GM19372 (cell line): ENCODE results near the gene KCNK10.
"Not testable (repeated sequence)": the region's sequence is repeated elsewhere in the genome, so short reads cannot be mapped to it uniquely, and the experiment has no call there.

Experiments
- ATAC-seq: cut with Tn5 transposase; IDR thresholded peaks from one replicate; pipeline ENCODE4 v1.9.1; 2021; ENCODE audit warnings: mild to moderate bottlenecking, low read depth, moderate library complexity; ENCODE audit not compliant: unreplicated experiment

Gene KCNK10

DNA sequence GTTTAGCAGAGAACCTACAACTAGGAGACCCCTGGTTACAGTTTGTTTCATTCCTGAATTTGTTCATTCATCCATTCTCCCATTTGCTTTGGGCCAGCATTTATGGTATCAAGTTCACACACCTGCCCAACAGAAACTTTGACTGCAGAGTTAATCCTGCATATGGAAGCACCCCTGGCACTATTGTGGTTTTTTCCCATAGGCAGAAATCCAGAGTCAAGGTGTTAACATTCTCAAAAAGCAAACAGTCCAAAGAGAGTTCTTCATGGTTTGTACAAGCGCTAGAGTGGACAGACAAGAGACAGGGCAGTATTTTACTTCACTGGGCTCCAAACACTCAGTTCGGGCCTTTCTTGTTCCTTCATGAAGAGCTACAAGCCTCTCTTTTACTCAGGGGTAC is 51.9 kb downstream of the KCNK10 start:
- no peak for ATAC-seq

DNA sequence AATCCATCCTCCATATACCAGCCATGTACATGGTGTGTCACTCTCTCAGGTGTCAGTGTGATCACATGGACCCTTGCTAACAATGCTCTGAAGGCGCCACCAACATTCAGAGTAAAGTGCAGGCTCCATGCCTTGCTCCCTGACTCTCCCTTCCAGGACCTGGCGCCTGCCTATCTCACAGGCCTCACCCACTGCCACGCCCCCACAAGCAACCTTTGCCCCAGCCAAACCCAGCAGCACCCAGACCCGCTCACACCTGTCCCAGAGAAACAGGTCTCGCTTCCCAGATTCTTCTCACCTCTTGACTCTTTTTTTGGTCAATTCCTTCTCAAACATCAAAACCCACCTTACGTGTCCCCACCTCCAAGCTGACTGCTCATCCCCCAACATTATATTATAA is 52.3 kb downstream of the KCNK10 start:
- no peak for ATAC-seq

DNA sequence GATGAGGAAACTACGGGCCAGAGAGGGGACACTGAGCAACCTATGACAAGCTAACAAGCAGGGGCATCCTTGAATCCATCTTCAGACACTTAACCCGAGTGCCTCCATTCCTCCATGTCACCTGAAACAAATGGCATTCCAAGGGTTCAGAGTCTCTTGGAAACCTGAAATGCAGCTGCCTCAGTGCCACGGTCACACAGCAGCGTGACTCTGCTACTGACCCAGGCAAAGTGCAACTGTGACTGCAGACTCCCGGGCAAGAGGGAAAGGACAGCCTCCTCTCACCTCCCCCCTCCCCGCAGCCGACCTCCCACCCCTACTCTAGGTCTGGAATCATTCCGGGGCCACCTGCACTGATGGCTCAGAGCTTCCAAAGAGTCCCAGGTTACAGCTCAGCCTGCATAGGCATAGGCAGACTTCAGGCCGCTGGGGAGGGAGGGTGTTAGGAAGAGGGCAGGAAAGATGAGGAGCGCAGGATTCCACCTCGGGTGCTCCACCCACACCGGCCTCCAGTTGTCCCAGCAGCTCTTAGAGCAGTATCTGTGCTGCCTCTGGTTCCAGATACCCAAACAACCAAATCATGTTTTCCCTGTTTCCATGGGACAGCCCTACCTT is 53.2 kb downstream of the KCNK10 start:
- ATAC-seq = no peak

DNA sequence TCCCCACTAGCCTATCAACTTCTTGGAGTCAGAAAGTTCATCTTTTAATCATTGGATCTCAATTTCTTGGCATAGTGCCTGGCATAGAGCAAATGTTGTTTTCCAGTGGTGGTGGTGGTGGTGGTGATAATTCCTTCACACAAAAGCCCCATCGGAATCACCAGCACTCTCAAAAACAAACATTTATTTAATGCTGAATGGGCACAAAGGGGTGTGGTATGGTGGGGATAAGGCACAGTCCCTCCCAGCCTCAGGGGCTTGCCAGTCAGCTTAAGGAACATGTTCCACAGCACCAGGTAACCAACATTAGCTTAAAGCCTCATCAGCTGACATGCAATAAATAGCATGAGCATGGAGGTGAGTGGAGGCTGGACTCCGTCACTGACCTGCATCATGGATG is 56.6 kb downstream of the KCNK10 start:
- no peak for ATAC-seq

DNA sequence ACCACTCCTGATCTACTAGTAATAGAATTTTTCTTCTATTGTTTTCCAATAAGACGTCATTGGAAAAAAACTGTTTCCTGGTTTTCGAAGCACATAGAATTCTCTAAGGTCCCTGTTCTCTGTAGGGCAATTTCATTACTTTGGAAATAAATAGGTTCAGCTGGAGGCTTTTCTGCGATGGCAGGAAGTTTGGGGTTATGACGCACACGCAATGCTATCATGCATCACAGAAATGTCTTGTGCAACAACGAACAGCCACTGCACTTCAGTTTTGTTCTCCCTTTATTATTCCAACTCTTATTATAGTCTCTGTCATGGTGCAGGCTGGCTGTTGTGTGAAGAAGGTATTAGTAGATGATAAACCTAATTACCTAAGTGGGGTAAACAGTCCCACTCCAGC is 59.0 kb downstream of the KCNK10 start:
- no peak for ATAC-seq

DNA sequence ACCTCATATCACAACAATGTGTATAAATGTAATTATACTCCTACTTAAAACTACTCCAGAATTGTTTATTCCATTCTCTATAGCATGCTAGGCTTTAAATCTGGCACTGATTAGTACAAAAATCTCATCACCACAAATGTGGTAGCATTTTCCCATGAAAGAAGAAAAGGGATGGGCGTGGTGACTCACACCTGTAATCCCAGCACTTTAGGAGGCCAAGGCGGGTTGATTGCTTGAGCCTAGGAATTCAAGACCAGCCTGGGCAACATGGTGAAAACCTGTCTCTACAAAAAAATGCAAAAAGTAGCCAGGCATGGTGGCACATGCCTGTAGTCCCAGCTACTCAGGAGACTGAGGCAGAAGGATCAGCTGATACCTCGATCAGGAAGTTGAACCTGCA is 61.8 kb downstream of the KCNK10 start:
- ATAC-seq = not testable (repeated sequence)

DNA sequence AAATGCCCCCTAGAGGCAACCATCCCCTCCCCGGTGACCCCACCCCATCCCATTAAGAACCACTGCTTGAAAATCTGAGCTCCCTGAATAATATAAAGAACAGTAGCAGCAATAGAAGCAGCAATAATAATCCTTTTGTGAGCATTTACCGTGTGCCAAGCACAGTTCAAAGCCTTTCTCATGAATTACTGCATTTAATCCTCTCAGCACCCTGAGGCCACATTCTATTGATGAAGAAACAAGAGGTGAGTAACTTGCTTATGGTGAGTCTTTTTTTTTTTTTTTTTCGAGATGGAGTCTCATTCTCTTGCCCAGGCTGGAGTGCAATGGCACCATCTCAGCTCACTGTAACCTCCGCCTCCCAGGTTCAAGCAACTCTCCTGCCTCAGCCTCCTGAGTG is 65.0 kb downstream of the KCNK10 start:
- ATAC-seq = no peak

DNA sequence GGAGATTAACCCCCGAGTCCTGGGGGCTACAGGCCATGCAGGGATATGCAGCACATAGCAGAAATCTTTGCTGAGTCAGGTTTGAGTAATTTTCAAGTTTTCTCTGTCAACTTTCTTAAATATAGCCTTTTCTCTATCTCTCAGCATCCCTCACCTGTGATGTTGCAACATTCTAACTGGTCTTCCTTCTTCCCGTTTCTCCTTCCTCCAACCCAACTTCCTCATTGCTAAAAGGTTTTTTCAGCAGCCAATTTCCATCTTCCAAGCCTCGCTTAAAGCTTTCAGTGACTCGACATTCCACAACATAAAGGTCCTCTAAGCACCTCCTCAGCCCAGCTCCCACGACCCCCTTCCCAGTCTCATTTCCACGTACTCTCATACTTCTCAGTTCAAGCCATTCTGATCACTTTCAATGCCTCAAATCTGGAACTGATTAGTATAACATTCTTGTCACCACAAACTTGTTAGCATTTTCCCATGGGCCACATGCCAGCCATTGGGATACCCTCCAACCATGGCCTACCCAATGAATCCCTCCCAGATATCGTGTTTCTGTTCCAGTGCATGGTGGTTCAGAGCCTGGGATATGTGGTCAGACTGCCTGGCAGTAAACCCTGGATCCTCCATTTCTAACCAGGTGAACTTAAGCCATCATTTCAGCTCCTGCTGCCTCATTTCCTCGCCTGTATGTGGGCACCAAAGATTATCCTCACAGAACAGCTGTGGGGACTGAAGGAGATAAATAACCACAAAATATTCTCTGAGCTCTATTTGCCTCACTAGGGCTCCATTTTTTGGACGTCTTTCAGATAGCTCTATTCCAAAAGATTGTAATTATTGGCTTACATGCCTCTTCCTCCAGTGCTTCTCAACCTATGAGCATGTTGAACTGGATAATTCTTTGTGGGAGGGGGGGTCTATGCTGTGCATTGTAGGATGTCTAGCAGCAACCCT is 65.8 kb downstream of the KCNK10 start:
- ATAC-seq = no peak

DNA sequence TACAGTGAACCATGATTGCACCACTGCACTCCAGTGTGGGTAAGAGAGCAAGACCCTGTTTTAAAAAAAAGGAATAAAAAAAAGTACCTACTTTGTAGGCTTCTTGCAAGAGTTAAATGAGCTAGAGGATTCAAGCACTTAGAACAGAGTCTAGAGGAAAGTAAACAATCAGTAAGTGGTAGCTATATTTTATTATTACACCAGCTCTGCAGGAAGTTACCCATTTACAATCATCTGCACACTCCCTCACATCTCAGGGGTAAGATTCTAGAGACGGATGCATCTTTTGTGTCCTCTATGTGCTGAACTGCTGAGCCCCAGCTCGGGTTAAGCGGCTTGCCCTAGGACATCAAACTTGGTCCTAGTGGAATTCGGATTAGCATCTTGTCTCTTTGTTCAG is 67.3 kb downstream of the KCNK10 start:
- ATAC-seq = no peak

DNA sequence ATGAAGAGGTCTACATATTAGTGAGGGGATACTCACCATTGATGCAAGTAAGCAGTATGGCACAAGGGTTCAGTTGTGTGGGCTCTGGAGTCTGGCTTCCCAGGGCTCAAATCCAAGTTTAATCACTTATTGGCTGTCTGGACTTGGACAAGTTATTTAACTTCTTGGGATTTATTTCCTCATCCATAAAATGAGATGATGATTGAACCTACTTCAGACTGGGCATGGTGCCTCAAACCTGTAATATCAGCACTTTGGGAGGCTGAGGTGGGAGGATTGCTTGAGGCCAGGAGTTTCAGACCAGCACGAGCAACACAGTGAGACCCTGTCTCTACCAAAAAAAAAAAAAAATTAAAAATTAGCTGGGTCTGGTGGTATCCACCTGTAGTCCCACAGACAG is 67.9 kb downstream of the KCNK10 start:
- no peak for ATAC-seq

DNA sequence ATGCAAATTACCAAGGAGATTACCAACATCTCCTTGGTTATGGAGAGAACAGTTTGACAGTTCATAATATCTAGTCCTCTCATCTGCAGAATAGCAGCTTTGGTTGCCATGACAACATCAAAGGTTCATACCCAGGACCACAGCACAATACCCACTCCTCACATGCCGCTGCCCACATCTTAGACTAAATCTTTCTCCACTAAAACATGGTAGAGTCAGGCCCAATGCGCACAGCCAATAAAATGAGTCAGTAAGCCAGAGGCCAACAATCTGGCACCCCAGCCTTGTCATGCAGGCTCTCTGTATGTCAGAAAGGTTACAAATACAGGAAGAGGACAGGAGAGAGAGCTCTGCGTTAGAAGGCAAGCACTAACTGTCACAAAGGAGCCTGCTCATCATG is 70.6 kb downstream of the KCNK10 start:
- no peak for ATAC-seq

DNA sequence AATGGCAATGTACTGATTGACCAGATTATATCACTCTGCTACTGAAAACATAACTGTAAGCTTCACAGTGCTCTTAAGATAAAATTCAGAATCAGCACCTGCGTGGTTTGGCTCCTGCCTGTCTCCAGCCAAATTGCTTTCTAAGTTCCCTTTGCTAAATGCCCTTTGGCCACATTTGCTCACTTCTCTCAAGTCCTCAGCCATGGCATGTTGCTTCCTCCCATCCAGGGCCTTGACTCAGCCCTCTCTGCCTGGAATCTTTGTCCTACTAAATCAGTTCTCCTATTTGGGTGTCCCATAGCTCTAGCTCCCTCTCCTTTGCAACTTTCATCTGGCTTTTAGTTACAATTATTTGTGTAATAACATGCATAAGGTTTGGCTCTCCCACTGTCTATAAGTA is 71.4 kb downstream of the KCNK10 start:
- ATAC-seq = no peak

DNA sequence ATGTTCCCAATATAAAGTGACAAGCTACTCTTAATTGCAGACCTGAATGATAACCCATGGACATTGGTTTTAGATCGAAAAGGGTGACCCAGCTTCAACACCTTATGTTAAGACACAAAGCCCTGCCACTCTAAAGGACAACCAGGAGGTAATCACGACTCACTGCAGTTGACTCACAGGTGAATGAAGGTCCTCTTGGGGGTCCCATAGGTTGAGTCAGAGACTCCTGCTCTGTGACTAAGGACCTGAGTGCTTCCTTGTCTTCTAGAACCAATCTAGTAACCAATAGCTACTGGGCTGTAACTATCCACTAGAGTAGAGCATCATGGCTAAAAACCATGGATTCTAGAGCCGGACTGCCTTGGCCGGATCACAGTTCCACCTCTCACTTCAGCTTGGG is 73.8 kb downstream of the KCNK10 start:
- ATAC-seq = no peak

DNA sequence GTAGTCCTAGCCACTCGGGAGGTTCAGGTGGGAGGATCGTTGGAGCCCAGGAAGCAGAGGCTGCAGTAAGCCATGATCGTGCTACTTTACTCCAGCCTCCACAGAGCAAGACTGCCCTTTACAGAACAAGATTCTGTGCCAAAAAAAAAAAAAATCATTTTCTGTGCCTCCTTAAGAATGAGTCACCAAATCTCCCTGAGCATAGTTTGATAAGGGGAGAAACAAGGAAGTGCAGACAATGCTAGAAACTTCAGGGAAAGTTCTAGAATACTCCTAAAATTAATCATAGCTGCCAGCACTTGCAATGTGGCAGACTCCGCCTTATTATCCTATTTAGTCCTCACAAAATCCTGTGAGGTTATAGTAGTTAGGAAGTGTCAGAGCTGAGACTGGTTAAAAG is 74.5 kb downstream of the KCNK10 start:
- no peak for ATAC-seq

DNA sequence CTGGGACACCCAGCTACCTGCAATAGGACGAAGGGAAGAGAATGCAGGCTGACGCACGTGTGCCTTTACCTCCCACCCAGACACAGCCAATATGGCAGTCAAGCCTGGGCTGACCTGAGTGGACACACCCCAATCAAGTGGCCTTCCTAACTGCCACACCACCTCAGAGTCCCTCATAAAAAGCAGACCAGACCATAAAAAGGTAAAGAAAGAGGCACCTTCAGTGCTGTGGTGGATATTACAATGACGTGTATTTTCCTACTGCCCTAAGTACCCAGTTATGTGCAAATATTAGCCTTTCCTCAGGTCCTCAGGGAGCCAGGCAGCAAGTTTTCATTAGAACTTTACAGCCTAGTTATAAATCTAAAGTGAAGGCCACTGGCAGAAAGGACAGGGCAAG is 75.8 kb downstream of the KCNK10 start:
- ATAC-seq = no peak

DNA sequence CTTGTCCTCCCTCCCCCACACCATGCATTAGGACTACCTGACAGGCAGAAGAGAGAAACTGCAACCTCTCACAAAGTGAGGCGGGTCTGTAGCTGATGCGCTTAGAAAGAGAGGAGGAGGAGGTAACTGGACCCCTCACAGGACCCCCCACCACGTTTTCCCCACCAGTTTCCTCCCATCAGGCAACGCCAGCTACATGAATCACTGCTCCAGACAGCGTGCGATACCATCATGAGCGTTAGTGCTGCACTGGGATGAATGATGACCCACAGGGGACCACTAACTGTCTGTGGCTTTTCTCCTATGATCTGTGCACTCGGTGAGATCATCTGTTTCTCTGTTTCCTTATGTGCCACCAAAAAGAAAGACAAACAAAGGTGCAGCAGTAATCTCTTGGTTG is 77.7 kb downstream of the KCNK10 start:
- no peak for ATAC-seq

DNA sequence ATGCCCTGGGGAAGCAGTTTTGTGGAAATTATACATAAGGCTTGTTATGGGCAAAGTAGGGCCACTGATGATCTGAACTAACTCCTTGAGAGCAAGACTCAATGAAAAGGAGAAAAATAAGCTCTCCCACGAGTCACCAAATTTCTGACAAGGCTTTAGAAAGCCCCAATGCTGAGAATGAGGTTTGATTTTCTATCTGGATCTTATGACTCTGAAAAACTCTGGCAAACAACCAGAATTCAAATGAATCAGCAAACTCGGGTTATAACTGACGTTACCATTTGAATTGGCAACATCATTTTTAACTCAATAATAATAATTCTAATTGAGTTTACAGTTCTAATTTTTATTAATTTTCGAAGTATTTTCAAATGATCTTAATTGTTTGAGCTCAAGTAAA is 79.1 kb downstream of the KCNK10 start:
- no peak for ATAC-seq

DNA sequence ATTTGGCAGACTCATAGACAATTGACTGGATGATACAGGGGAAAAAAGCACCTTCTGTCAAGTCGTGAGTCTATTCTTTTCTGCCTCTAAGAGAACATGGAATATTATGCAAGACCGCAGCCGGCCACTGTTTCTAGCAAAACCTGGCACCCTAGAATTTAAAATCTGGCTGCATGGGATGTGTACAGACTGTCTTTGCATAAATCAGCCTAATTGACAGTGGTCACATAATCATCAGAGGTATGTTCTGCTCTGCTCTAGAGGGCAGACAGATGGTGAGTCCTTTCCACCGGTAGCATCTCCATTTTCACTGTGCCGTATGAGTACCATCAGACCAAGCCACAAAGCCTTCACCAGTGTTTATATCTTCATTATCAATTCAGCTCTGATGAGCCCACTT is 80.6 kb downstream of the KCNK10 start:
- ATAC-seq = no peak

DNA sequence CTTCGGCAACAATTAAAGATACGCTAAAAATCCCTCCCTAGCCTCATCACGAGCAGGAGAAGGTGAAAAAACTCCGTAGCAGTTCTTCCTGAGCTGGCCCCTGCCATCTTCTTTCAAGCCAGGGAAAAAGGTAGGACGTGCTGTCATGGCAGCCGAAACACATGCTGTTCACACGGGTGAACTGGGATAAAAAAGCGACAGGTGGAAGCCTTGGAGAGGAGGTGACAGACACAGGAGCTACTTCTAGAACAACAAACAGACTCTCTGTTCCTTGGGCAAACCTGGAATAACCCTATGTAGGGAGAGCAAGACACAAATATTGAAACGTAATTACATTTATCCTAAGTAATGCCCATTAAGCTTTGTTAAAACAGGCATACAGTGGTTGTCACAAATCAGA is 81.3 kb downstream of the KCNK10 start:
- no peak for ATAC-seq

DNA sequence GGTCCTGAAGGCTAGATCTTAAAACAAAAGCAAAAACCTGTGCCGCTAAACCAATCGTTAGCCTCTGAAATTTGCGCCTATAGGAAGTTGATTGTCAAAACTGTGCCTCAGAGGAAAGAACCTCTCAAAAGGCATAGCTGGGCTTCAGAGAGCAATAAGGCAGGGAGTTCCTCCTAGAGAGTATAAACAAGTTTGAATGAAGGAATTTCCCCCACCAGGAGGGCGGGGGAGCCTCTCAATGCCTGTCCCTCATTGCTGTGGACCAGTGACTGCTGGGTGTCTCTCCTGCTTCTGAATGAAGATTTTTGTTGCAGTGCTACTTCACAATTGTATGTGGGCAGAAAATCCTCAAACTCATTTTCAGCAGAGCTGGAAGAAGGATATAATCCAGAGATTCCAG is 88.6 kb downstream of the KCNK10 start:
- no peak for ATAC-seq

DNA sequence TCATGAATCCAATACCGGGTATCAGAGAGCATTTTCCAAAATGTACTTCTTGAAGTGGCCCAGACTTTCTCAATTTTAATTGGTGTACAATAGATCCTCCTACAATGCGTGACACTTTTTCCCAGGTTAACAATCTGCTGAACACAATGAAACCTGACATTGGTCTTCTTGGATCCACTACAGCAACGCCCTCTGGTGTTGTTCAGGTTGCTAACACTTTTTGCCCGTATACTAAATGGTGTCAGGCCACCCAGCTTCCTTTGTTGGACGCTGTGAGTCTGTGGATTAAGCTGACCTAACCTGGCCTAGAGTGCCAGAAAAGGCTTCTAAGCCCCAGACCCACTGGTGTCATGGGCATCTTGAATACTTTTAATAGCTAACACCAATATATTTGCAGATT is 89.2 kb downstream of the KCNK10 start:
- ATAC-seq = no peak

DNA sequence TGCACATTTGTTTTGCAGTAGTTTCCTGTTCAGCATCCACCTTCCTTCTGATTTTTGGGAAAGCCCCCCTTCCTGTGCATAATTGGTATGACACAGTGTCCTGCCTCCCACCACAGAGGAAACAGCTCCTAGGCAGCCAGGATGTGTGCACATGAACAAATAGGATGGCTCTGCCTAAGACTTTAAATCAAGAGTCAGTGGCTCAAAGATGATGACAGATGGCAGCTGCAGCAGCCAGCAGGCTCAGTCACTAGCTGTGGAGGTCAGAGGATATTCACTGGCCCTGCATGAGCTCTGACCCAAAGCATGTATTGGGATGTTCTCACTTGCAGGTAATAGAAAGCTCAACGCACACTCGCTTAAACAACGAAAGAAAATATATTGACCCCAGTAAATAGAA is 90.3 kb downstream of the KCNK10 start:
- ATAC-seq = no peak
